ENCODE data around the gene FAM120C. TPM values are rescaled to one million over a fixed set of nuclear protein-coding genes. Genes with fewer than 3 reads are reported as not detected.

Gene FAM120C
- total RNA-seq, 1 donor = 8.6 TPM

DNA sequence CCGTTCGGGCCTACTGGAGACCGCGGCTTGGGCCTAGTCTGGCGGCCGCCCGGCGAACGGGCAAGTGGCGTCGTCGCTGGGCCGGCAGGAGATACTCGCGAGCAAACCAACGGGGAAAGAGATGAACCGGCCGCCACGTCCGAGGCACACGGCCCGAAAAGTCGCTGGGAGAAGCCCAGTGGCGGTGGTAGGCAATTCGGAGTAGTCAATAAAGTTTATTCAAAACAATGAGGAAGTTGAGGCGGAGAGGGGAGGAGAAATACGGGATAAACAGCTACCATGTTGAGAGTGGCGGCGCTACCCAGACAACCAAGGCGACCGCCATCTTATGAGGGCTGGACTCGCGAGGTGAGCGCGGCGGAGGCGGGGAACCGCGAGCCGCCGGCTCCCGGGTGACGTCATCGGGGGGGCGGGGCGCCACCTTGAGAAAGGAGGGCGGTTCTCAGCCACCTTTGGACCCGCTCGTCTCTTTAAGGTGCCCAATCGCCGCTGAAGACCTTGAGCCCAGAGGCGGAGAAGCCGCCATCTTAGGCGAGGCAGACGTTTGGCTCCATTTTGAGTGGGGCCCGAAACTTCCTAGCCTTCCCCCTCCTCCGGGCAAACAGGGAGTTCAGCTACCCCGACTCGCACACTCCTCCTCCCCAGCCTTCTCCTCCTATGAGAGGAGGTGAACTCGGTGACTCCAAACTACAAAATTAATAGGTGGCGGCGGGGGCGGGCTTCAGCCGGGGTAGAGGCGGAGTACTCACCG, 138.8 kb downstream of the FAM120C start, which contains the start of gene PHF8:
Gene PHF8, minus strand, starts transcription at position 348 of the 751 bp plus-strand sequence. CDS start 1,745 bp downstream, outside the sequence.
- DNase-seq (ENCODE audit: low read depth) = peak; percentile 96
- TF ChIP-seq, protein P1, sequence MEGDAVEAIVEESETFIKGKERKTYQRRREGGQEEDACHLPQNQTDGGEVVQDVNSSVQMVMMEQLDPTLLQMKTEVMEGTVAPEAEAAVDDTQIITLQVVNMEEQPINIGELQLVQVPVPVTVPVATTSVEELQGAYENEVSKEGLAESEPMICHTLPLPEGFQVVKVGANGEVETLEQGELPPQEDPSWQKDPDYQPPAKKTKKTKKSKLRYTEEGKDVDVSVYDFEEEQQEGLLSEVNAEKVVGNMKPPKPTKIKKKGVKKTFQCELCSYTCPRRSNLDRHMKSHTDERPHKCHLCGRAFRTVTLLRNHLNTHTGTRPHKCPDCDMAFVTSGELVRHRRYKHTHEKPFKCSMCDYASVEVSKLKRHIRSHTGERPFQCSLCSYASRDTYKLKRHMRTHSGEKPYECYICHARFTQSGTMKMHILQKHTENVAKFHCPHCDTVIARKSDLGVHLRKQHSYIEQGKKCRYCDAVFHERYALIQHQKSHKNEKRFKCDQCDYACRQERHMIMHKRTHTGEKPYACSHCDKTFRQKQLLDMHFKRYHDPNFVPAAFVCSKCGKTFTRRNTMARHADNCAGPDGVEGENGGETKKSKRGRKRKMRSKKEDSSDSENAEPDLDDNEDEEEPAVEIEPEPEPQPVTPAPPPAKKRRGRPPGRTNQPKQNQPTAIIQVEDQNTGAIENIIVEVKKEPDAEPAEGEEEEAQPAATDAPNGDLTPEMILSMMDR (IDR thresholded peaks at IDR 0.05; ENCODE audit: insufficient read depth, low read depth, low read length) = no peak
- peak within 1 kb of the TSS; percentile 76 for H3K4me3 ChIP-seq (ENCODE audit: low read depth, low read length)

GRCh38 chrX:54043541-54044125, 139.4 kb downstream of the FAM120C start:
- H3K4me3 ChIP-seq (ENCODE audit: low read depth, low read length) = peak overlapping the region; percentile 76
- TF ChIP-seq, protein P1 (IDR thresholded peaks at IDR 0.05; ENCODE audit: insufficient read depth, low read depth, low read length) = no peak
- peak; percentile 42 for DNase-seq (ENCODE audit: low read depth)

DNA sequence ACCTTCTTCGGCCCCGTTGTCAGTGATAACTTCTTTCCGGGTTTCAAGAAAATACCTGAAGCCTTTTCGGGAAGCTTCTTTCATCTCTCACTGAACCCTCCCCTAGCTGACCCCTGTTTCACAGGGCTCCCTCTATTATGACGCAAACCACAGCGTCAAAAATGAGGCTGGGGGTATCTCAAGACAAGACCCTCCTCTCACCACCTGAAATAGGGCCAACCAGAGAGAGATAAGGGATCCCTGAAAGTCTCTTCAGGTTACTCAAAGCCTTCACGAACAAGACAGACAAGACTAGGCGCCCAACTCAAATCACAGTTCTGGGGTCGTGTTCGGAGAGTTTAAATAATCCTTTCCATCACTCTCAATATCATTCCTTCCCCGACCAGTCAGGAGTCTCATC, 140.0 kb downstream of the FAM120C start:
- TF ChIP-seq, protein P1 (IDR thresholded peaks at IDR 0.05; ENCODE audit: insufficient read depth, low read depth, low read length) = no peak
- H3K4me3 ChIP-seq (ENCODE audit: low read depth, low read length) = peak overlapping the region; percentile 76
- DNase-seq (ENCODE audit: low read depth) = no peak

DNA sequence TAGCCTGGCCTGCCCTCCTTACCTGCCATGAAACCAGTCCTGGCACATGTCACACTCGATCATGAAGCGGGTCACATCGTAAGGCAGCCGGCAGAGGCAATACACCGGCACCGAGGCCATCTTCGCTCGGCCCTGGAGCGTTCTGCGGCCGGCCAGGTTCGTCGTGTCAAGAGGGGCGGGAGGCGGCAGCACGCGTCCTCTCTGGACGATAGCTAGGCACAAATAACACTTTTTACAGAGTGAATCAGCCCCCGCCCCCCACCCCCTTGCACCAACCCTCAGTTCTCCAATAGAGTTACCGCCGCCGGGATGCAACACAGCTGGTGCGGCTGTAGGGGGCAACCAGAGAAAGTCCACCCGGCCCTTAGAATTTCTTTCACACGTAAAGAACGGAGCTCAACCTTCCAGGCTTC, 140.4 kb downstream of the FAM120C start:
- peak overlapping the region; percentile 76 for H3K4me3 ChIP-seq (ENCODE audit: low read depth, low read length)
- DNase-seq (ENCODE audit: low read depth) = peak; percentile 61
- TF ChIP-seq, protein P1 (IDR thresholded peaks at IDR 0.05; ENCODE audit: insufficient read depth, low read depth, low read length) = peak; percentile 31

GRCh38 chrX:54030329-54030728, 152.7 kb downstream of the FAM120C start:
- no peak for DNase-seq (ENCODE audit: low read depth)
- TF ChIP-seq, protein P1 (IDR thresholded peaks at IDR 0.05; ENCODE audit: insufficient read depth, low read depth, low read length) = no peak
- H3K4me3 ChIP-seq (ENCODE audit: low read depth, low read length) = no peak overlapping the region

DNA sequence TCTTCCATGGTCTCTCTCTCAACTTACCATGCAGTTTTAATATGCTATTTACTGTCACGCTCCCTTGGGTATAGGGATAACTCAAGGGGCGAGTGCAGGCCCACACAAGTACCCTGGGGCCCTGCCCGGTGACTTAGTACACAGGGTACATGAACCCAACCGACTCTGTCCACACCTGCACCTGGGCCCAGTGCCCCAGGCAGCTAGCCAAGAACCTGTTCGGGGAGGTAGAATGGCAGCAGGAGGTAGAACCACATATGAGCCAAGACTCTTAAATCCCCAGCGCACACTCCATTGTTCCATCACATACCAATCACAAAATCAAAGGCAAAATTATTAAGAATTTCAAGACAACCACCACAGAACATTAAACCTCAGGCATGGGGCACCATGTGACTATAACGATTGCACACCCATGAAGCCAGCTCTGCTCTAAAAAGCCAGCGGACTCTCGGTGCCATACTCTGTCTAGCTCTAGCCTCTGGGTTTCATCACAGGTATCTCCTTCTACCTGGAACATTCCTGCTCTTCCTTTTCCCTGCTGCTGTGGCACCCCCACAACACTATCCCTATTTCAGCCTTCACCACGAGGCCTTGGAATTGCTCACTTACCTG, 153.4 kb downstream of the FAM120C start:
- TF ChIP-seq, protein P1 (IDR thresholded peaks at IDR 0.05; ENCODE audit: insufficient read depth, low read depth, low read length) = no peak
- no peak overlapping the region for H3K4me3 ChIP-seq (ENCODE audit: low read depth, low read length)
- DNase-seq (ENCODE audit: low read depth) = no peak
